IPS DF 4.7 (cell line): Measurements from ENCODE around the gene TP53I13.

Experiments
- DNase-seq: peaks from one replicate; pipeline ENCODE4 v3.0.0-alpha.2; 2013; ENCODE audit warnings: low spot score; ENCODE audit errors: extremely low read depth

TP53I13 gene

GRCh38 chr17:29567304-29567553, 1.3 kb upstream of the TP53I13 start:
- DNase-seq = no peak

- no peak for DNase-seq
Observed at GRCh38 chr17:29567554-29568330, 759 bp upstream of the TP53I13 start.

- no peak for DNase-seq
Observed at GRCh38 chr17:29569245-29569950, 897 bp downstream of the TP53I13 start.

- DNase-seq = no peak
Observed at GRCh38 chr17:29570521-29570920, 2.0 kb downstream of the TP53I13 start.

GRCh38 chr17:29571486-29571882, 3.0 kb downstream of the TP53I13 start:
- no peak for DNase-seq

- DNase-seq = no peak
Observed at GRCh38 chr17:29571883-29572681, 3.6 kb downstream of the TP53I13 start.

GRCh38 chr17:29572691-29573557, 4.4 kb downstream of the TP53I13 start:
- no peak for DNase-seq

GRCh38 chr17:29573558-29573869, 5.0 kb downstream of the TP53I13 start:
- DNase-seq = no peak

- no peak for DNase-seq
Observed at GRCh38 chr17:29573871-29574731, 5.6 kb downstream of the TP53I13 start.

- DNase-seq = no peak
Observed at GRCh38 chr17:29574732-29575510, 6.4 kb downstream of the TP53I13 start.

GRCh38 chr17:29575511-29576213, 7.2 kb downstream of the TP53I13 start:
- DNase-seq = no peak

GRCh38 chr17:29576214-29577000, 7.9 kb downstream of the TP53I13 start:
- no peak for DNase-seq

GRCh38 chr17:29577001-29577370, 8.5 kb downstream of the TP53I13 start:
- no peak for DNase-seq

GRCh38 chr17:29577385-29578211, 9.1 kb downstream of the TP53I13 start:
- no peak for DNase-seq

GRCh38 chr17:29578626-29579485, 10.4 kb downstream of the TP53I13 start:
- no peak for DNase-seq

- DNase-seq = no peak
Observed at GRCh38 chr17:29579866-29580771, 11.6 kb downstream of the TP53I13 start.
